Activated T-cell treated with anti-CD3 and anti-CD28 coated beads for 1 hour (primary cell): ENCODE results near the gene CST5.
"Not testable (repeated sequence)": the region's sequence is repeated elsewhere in the genome, so short reads cannot be mapped to it uniquely, and the experiment has no call there.

Source experiments
- DNase-seq: peaks from one replicate; pipeline ENCODE4 v3.0.0-alpha.2; 2020; ENCODE audit warnings: low read depth

Gene CST5

GRCh38 chr20:23879328-23879798, at the start of gene CST5:
Gene CST5, minus strand, starts transcription at chr20:23879748. Its CDS starts 72 bp downstream, at chr20:23879676.
- DNase-seq, result no peak

GRCh38 chr20:23928788-23929187, 49.2 kb upstream of the CST5 start:
- DNase-seq, result no peak

DNA sequence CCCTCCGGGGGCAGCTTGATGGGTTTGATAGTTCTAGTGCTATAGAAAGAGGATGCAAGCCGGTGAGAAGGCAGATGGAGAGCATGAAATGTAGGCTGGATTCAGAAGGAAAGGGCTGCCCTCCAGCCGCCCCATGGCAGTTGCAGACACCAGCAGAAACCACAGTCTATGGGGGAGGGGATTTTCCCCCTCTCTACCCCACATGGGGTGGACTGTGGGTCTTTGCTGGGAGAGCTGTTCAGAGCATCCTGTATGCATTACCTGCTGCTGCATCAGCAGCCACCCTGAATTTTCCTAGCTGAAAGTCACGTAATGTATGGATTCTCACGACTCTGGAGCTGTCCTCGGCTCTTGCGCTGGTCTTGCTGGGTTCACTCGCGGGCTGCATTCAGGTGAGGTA, 48.8 kb upstream of the CST5 start:
- no peak for DNase-seq

GRCh38 chr20:23926944-23927872, 47.7 kb upstream of the CST5 start:
- DNase-seq, result no peak

DNA sequence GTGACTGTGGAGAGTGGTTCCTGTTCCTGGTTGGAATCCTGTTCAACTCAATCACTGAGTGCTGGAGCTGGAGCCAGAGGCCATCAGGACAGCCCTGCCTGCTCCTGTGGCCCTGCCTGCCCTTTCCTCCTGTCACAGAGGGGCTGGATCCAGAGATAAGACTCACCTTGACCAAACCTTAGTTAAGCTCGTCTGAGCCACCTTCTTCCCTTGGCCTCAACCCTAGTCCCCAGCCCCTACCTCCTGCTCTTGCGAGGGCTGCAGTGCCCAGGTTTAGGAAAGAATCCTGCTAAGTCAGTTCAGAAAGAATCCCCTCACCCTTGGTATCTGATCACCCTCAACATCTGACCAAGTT, 47.0 kb upstream of the CST5 start:
- DNase-seq, result no peak

DNA sequence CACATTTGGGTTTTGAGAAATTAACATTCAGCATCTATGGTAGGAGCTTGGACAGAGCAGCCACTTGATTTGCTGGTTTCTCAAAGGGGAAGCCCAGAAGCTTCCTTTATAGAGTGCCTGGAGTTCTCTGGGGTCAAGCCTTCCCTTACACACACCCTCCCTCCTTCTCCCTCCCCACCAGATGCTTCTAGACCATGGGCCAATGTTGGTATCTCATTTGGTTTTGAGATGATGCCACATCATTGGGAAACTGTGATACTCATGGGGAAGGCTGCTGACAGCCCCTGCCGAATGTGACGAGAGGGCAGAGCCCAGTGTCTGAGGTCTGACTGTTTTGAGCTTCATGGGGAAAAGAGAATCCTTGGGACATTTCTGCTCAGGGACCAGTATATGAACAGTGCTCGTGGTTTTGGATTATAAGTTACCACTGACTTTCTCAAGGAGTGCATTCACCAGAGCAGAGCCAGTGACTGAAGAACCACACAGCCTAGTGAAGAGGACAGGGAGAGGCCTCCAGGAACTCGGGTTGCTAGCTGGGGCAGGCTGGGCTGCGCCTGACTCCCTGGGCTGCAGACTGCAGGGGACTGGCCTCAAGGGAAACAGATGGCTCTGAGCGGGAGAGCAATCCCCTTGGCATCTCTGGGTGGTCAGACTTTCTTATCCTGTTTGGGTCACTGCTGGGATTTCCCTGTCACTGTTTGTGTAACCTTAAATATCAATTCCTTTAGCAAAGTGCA, 46.4 kb upstream of the CST5 start:
- DNase-seq, result no peak

- no peak for DNase-seq
Measured at GRCh38 chr20:23924751-23925150, 45.2 kb upstream of the CST5 start.

DNA sequence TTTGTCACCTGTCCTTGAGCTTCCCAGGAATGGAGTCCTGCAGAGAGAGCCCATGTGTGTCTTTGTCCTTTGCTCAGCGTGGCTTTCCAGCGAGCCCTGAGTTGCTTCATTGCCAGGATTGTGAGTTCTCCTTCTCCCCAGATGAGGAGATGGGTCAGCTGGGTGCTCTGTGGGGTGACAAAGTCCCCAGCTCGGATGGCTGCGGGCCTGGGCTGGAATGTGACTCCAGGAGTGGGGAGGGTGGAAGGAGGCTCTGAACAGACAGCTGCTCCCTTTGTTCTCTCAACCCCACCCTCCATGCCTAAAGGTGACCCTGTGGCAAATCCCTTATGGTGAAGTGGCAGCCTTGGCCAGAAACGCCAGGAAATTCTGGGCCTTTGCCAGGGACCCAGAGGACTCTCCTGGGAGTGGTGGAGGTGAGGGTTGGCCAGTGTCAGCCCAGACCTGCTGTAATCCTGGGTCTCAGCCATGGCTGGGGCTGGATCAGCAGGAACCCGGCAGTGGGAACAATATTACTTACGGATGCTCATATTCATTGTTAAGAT, 44.4 kb upstream of the CST5 start:
- no peak for DNase-seq

GRCh38 chr20:23923311-23923710, 43.8 kb upstream of the CST5 start:
- DNase-seq, result no peak

DNA sequence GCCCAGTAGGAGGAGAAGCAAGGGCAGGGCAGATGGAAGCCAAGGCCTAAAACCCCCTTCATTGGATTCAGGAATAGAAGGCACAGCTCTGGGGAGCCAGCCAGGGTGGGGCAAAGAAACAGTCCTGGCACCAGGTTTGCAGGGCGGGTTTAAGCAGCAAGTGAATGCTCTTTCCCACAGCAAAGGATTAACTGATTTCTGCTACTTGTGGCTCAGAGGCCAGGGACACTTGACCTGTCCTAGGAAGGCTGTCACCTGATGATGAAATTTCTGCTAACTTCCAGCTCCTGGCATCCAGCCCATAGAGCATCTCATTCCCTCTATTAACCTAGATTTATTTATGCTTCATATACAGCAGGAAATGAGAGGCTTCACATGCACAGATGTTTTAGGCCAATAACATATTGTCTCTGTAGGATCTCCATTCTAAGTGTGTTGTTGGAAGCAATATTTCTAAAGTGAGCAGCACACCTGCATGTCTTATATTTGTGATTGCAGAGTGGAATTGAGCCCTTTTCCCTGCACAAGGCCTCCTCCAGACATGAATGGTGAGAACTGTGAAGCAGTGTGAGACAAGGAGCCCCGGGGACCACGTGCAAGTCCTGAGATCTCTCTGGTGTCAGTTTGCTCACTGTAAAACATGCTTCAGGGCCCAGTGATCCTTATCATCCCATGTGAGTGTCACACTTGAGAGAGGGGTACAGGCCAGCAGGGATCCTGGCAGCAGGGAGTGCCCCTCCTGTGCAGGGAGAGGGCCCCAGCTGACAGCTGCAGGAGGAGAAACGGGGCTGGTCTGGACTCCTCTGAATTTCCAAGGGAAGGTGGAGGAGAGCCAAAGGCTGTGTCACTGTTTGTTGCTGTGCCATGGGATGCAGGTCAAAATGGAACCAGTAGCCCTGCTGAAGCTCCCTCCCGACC, 41.1 kb upstream of the CST5 start:
- DNase-seq, result no peak

GRCh38 chr20:23918896-23919295, 39.3 kb upstream of the CST5 start:
- DNase-seq, result no peak

DNA sequence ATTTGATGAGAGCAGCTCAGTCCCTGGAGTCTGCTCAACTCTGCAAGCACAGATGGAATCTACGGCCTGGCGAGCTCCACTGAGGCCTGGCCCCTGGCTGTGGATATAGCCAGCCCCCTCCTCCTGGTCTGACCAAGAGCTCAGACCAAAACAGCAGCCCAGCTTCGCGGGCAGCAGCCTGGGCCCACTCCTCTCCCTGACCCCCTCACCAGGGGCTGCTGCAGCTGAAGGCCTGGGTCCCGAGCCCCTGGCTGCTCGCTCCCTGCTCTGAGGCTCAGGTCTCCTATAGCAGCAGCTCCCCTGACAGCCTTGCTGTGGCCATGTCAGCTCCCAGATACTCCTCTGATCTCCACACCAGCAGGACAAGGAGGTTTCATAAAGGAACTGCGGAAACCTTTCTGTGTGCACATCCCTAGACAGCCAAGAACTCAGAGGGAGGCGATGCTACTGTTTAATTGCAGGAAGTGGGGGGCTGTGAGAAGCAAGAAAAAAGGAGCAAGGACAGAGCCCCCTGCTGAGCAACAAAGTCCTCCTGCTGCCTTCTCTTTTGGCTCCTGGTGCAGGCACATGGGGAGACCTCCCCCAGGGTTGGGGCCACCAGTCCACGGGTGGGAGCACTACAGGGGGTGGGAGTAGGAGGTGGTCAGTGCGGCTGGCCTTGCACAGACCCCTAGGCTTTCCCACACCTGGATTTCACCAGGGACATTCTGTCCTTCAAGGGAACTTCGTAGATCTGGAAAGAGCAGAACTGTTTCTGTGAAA, 38.7 kb upstream of the CST5 start:
- DNase-seq, result no peak

DNA sequence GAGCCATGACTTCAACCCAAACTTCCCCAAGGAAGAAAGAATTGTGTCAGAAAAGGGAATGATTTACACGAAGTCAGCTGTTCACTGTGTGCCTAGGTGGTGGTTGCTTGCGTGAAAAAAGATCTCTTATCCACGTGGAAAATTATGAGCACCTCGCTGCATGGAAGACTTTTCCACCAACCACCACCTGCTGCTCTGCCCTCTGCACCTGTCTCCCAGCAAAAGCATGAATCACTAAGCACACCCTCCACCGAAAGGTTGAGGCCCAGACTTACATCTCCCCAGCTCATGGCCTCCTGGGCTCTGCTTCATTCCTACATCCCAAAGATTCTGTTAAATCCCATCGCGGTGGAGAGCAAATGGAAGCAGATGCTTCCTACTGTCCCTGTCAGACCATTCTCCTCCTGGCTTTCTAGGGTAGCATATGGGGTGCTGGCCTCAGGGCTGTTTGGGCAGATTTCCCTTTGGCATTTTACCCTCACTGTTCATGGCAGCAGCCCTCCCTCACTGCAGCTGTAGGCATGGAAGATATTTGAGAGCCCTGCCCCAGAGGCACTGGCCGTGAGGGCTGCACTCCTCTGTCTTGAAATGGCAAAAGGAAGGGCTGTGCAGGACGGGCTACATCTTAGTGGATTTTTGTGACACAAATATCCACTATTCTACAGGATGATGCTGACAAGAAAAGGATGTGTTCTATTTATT, 37.6 kb upstream of the CST5 start:
- DNase-seq, result no peak

GRCh38 chr20:23915844-23916243, 36.3 kb upstream of the CST5 start:
- no peak for DNase-seq

DNA sequence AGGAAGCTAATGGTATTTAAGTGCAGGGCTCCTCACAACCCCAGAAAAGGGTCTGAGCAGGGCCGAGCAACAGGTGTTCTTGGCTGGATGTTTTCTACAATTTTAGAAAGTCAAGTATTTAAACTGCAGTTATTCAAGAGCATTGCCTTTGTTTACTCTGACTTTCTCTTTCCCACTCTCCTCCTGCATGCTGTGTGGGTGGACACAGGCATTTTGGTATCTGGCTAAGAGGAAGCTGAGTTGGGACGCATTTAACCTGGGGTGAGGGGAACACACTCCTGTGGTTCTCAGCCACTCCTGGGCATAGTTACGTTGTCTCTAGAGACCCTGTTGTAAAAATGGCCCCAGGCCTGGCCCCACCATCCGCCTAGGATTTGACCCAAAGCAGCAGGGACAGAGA, 34.9 kb upstream of the CST5 start:
- not testable (repeated sequence) for DNase-seq

GRCh38 chr20:23910210-23910609, 30.7 kb upstream of the CST5 start:
- no peak for DNase-seq

GRCh38 chr20:23909390-23909789, 29.8 kb upstream of the CST5 start:
- DNase-seq, result no peak

DNA sequence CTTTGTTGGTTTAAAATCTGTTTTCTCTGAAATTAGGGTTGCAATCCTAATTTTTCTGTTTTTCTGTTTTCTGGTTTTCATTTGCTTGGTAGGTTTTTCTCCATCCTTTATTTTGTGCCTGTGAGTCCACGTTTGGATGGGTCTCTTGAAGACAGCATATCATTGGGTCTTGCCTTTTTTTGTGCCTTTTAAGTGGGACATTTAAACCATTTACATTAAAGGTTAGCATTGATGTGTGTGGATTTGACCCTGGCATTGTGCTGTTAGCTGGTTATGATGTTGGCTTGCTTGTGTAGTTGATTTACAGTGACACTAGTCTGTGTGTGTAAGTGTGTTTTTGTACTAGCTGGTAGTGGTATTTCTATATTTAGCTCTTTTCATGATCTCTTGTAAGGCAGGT, 28.0 kb upstream of the CST5 start:
- no peak for DNase-seq

DNA sequence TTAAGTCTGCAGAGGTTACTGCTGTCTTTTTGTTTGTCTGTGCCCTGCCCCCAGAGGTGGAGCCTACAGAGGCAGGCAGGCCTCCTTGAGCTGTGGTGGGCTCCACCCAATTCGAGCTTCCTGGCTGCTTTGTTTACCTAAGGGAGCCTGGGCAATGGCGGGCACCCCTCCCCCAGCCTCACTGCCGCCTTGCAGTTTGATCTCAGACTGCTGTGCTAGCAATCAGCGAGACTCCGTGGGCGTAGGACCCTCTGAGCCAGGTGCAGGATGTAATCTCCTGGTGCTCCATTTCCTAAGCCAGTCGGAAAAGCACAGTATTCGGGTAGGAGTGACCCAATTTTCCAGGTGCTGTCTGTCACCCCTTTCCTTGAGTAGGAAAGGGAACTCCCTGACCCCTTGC, 22.8 kb upstream of the CST5 start:
- DNase-seq, result not testable (repeated sequence)

DNA sequence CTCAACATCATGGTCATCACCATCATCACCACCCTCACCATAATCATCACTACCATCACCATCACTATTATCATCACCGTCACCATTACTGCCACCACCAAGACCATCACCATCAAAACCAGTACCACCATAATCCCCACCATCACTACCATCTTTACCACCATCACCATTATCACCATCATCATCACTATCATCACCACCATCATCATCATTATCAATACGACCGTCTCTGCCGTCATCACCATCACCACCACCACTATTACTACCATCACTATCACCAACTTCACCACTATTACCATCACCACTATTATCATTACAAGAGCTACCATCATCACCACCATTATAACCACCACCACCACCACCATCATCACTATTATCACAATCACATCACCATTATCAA, 11.3 kb upstream of the CST5 start:
- DNase-seq, result not testable (repeated sequence)
